ENCODE data around the gene IFRD1.
A peak's percentile ranks its signal among the peaks of the same experiment; 100 is the strongest.

The IFRD1 gene

GRCh38 chr7:112449353-112449752 lies 907 bp upstream of the IFRD1 start:
- DNase-seq = peak; percentile 11 to 37
- TF ChIP-seq GATA1 (IDR thresholded peaks at IDR 0.05; ENCODE audit: low read depth, low read length) = no peak
- no peak for TF ChIP-seq POLR2A (IDR thresholded peaks at IDR 0.05; ENCODE audit: low read length)

- TF ChIP-seq GATA1 (IDR thresholded peaks at IDR 0.05; ENCODE audit: low read depth, low read length) (no peak), POLR2A (IDR thresholded peaks at IDR 0.05; ENCODE audit: low read length) (no peak)
- DNase-seq = peak; percentile 95
Measured at GRCh38 chr7:112450807-112451761, 824 bp downstream of the IFRD1 start.

- DNase-seq = peak; percentile 34 to 50
- no peak for TF ChIP-seq GATA1 (IDR thresholded peaks at IDR 0.05; ENCODE audit: low read depth, low read length)
- TF ChIP-seq POLR2A (IDR thresholded peaks at IDR 0.05; ENCODE audit: low read length) = no peak
Measured at GRCh38 chr7:112452102-112452888, 2.0 kb downstream of the IFRD1 start.

- peak in 1 of 2 experiments; percentile 25 for DNase-seq
- no peak for TF ChIP-seq POLR2A (IDR thresholded peaks at IDR 0.05; ENCODE audit: low read length)
- no peak for TF ChIP-seq GATA1 (IDR thresholded peaks at IDR 0.05; ENCODE audit: low read depth, low read length)
Measured at GRCh38 chr7:112453505-112454171, 3.4 kb downstream of the IFRD1 start.

GRCh38 chr7:112454191-112454590 lies 3.9 kb downstream of the IFRD1 start:
- peak; percentile 3 to 16 for DNase-seq

GRCh38 chr7:112459645-112460044 lies 9.4 kb downstream of the IFRD1 start:
- TF ChIP-seq GATA1 (IDR thresholded peaks at IDR 0.05; ENCODE audit: low read depth, low read length) (no peak), POLR2A (IDR thresholded peaks at IDR 0.05; ENCODE audit: low read length) (no peak)
- DNase-seq = no peak

- DNase-seq = peak in 1 of 2 experiments; percentile 23
- TF ChIP-seq GATA1 (IDR thresholded peaks at IDR 0.05; ENCODE audit: low read depth, low read length) (no peak), POLR2A (IDR thresholded peaks at IDR 0.05; ENCODE audit: low read length) (no peak)
Measured at GRCh38 chr7:112462236-112462635, 12.0 kb downstream of the IFRD1 start.

- no peak for DNase-seq
- TF ChIP-seq POLR2A (IDR thresholded peaks at IDR 0.05; ENCODE audit: low read length) (no peak), GATA1 (IDR thresholded peaks at IDR 0.05; ENCODE audit: low read depth, low read length) (no peak)
Measured at GRCh38 chr7:112467867-112468266, 17.6 kb downstream of the IFRD1 start.

- DNase-seq = no peak
- no peak for TF ChIP-seq POLR2A (IDR thresholded peaks at IDR 0.05; ENCODE audit: low read length)
- no peak for TF ChIP-seq GATA1 (IDR thresholded peaks at IDR 0.05; ENCODE audit: low read depth, low read length)
Measured at GRCh38 chr7:112470194-112470593, 19.9 kb downstream of the IFRD1 start.

GRCh38 chr7:112476390-112477052 lies 26.3 kb downstream of the IFRD1 start:
- TF ChIP-seq POLR2A (IDR thresholded peaks at IDR 0.05; ENCODE audit: low read length) (no peak), GATA1 (IDR thresholded peaks at IDR 0.05; ENCODE audit: low read depth, low read length) (no peak)
- DNase-seq = no peak

GRCh38 chr7:112481121-112481736 lies 31.0 kb downstream of the IFRD1 start:
- TF ChIP-seq POLR2A (IDR thresholded peaks at IDR 0.05; ENCODE audit: low read length) (no peak), GATA1 (IDR thresholded peaks at IDR 0.05; ENCODE audit: low read depth, low read length) (no peak)
- no peak for DNase-seq

- TF ChIP-seq GATA1 (IDR thresholded peaks at IDR 0.05; ENCODE audit: low read depth, low read length) (no peak), POLR2A (IDR thresholded peaks at IDR 0.05; ENCODE audit: low read length) (no peak)
- peak; percentile 34 to 54 for DNase-seq
Measured at GRCh38 chr7:112481833-112482670, 31.8 kb downstream of the IFRD1 start.
